Measurements from ENCODE around the gene TRAF3IP3.

Gene TRAF3IP3

GRCh38 chr1:209800984-209801834, 45.4 kb downstream of the TRAF3IP3 start:
- DNase-seq (ENCODE audit: low read depth), result no peak

- DNase-seq (ENCODE audit: low read depth), result no peak
These were observed 46.4 kb downstream of the TRAF3IP3 start for GRCh38 chr1:209802117-209802779.

- DNase-seq (ENCODE audit: low read depth), result no peak
These were observed 46.9 kb downstream of the TRAF3IP3 start for GRCh38 chr1:209802780-209803152.

GRCh38 chr1:209803568-209803967, 47.7 kb downstream of the TRAF3IP3 start:
- DNase-seq (ENCODE audit: low read depth), result no peak

- no peak for DNase-seq (ENCODE audit: low read depth)
These were observed 49.5 kb downstream of the TRAF3IP3 start for GRCh38 chr1:209805341-209805781.

- peak; percentile 54 for DNase-seq (ENCODE audit: low read depth)
These were observed 50.3 kb downstream of the TRAF3IP3 start, which contains the start of gene IRF6 for GRCh38 chr1:209805875-209806760. TSS of gene IRF6 (minus strand) at chr1:209806142. CDS start at chr1:209801413, 4,729 bp downstream.

- no peak for DNase-seq (ENCODE audit: low read depth)
These were observed 51.7 kb downstream of the TRAF3IP3 start for GRCh38 chr1:209807509-209807908.

- no peak for DNase-seq (ENCODE audit: low read depth)
These were observed 52.3 kb downstream of the TRAF3IP3 start for GRCh38 chr1:209808059-209808581.

- no peak for DNase-seq (ENCODE audit: low read depth)
These were observed 53.8 kb downstream of the TRAF3IP3 start for GRCh38 chr1:209809611-209810010.

GRCh38 chr1:209810783-209811182, 54.9 kb downstream of the TRAF3IP3 start:
- no peak for DNase-seq (ENCODE audit: low read depth)

- no peak for DNase-seq (ENCODE audit: low read depth)
These were observed 58.0 kb downstream of the TRAF3IP3 start for GRCh38 chr1:209813902-209814301.

GRCh38 chr1:209815490-209815889, 59.6 kb downstream of the TRAF3IP3 start:
- no peak for DNase-seq (ENCODE audit: low read depth)

GRCh38 chr1:209815931-209816341, 60.1 kb downstream of the TRAF3IP3 start:
- no peak for DNase-seq (ENCODE audit: low read depth)

- no peak for DNase-seq (ENCODE audit: low read depth)
These were observed 61.1 kb downstream of the TRAF3IP3 start for GRCh38 chr1:209816923-209817322.

GRCh38 chr1:209817691-209818090, 61.8 kb downstream of the TRAF3IP3 start:
- no peak for DNase-seq (ENCODE audit: low read depth)

GRCh38 chr1:209819058-209819457, 63.2 kb downstream of the TRAF3IP3 start:
- DNase-seq (ENCODE audit: low read depth), result no peak

- no peak for DNase-seq (ENCODE audit: low read depth)
These were observed 65.1 kb downstream of the TRAF3IP3 start for GRCh38 chr1:209820986-209821385.

- no peak for DNase-seq (ENCODE audit: low read depth)
These were observed 66.9 kb downstream of the TRAF3IP3 start for GRCh38 chr1:209822706-209823105.

- DNase-seq (ENCODE audit: low read depth), result no peak
These were observed 67.5 kb downstream of the TRAF3IP3 start for GRCh38 chr1:209823143-209824041.

GRCh38 chr1:209825591-209826434, 70.0 kb downstream of the TRAF3IP3 start:
- DNase-seq (ENCODE audit: low read depth), result no peak

Measured in stimulated activated CD4-positive, alpha-beta T cell treated with anti-CD3 and anti-CD28 coated beads, Interleukin-2, amount 100 ng/mL, for 4 hours (primary cell).